ENCODE measurements around the gene KCNQ5.

- no peak for TF ChIP-seq CTCF (IDR thresholded peaks at IDR 0.05; ENCODE audit: insufficient read depth, low read length, poor library complexity, severe bottlenecking)
- no peak for TF ChIP-seq EZH2phosphoT487 (conservative IDR thresholded peaks at IDR 0.05; ENCODE audit: low read length)
Observed at GRCh38 chr6:72974276-72974675, 352.4 kb downstream of the KCNQ5 start.

All from SU-DHL-6 (cell line).